Measurements from ENCODE around the gene TRIP12. TPM values are rescaled to one million over a fixed set of nuclear protein-coding genes. Genes with fewer than 3 reads are reported as not detected.

TRIP12 gene
- polyA plus RNA-seq, 2 of the 4 experiments (the other 2 are of a cell fraction): 103 to 151 TPM

DNA sequence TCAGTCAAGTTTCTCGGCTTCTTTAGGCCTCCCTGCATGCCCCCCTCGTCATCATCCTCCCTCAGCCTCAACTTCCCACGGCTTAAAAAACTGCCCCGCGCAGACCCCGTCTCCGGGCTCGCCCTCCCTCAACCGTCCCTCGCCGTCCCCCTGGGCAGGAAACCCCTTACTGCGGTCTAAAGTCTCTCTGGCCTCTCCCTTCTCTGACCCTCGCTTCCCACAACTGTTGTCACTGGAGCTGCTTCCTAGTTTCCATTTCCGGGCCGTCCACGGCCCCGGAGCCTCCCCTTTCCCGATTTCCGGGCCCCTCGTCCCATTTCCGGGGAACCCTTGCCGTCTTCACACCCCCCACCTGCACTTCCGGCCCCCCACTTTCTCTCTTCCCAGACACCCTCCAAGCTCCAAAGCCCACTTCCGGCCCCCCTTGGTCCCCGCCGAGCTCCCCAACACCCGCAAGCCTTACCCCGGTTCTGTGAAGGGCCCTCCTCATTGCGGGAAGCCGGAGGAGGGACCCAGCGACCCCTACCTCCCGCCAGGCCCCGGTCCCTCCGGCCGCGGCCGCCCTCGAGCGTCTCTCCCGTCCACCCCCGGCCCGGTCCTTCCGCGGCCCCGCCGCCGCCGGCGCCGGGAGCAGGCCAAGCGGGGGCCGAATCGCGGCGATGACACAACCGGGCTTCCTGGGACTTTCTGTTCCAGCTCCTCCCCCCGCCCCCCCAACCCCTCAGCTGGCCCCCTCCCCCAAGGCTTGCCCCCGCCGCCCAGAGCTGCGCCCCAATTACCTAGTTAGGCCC is 513 bp downstream of the TRIP12 start:
- no peak for FAIRE-seq
- CTCF ChIA-PET: interaction anchor here (0.6 to 1.0 kb wide), 3 partner anchors 17 to 373 kb away, joined by 3 read pairs; no protein-coding TSS in a partner anchor
- 3% methylated on average over 26 of the region's 60 CpGs for WGBS (ENCODE audit: missing lambda C conversion rate)

DNA sequence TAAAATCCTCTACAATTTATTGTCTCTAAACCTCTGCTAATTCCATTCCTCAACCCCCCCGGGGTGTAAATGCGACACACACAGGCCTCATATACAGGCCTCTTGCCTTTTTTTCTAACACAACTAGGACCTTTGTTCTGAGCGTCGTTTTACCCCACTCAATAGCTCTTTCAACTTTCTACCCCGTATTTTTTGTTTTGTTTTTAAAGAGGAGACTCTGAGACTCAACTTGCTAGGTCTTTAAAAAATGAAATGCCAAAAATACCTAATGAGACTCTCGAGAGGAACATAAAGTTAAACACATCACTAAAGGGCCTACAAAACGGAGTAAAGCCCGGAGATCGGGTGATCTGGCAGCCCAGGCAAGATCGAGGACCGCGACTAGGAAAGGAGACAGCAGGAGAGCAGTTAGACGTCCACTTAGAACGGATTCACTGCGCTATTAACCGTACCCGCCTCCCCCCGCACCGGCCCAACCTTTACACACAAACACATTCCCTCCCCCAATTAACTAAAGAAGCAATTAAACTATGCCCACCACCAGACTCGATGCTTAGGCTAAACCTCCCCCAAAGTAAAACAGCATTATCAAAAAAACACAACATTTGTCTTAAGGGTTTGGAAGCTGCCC is 1.7 kb downstream of the TRIP12 start:
- Histone ChIP-seq H3K9me3 (no peaks in the 10 kb centered on the region), H3K4me1 (peaks cover 11% of the 10 kb centered on the region; the same call in 2 of the 3 replicates), H3K4me3 (peak overlapping the region; percentile 97), H3K4me2 (peak overlapping the region; percentile 91), H3K27ac (peak overlapping the region; percentile 99 to 100)
- 19% methylated on average over 20 of the region's 20 CpGs for WGBS (ENCODE audit: missing lambda C conversion rate)
- CTCF ChIA-PET: interaction anchor here (0.6 to 2.1 kb wide), 2 partner anchors 9 to 18 kb away, joined by 6 to 7 read pairs; no protein-coding TSS in a partner anchor
- ATAC-seq (no peak), FAIRE-seq (no peak), DNase-seq (ENCODE audit: low read depth in 1 of 2, low spot score in 1 of 2) (no peak)
- TF ChIP-seq, protein P1, sequence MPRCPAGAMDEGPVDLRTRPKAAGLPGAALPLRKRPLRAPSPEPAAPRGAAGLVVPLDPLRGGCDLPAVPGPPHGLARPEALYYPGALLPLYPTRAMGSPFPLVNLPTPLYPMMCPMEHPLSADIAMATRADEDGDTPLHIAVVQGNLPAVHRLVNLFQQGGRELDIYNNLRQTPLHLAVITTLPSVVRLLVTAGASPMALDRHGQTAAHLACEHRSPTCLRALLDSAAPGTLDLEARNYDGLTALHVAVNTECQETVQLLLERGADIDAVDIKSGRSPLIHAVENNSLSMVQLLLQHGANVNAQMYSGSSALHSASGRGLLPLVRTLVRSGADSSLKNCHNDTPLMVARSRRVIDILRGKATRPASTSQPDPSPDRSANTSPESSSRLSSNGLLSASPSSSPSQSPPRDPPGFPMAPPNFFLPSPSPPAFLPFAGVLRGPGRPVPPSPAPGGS (IDR thresholded peaks at IDR 0.05): no peak
- TF ChIP-seq JUN (IDR thresholded peaks at IDR 0.05) (no peak), HOXA7 (CRISPR knock-in tag; IDR thresholded peaks at IDR 0.05) (no peak), HOXB13 (CRISPR knock-in tag; IDR thresholded peaks at IDR 0.05; ENCODE audit: low read depth) (no peak), RARB (CRISPR knock-in tag; IDR thresholded peaks at IDR 0.05) (no peak), FOSL2 (IDR thresholded peaks at IDR 0.05) (no peak), FOSL2 (CRISPR knock-in tag; IDR thresholded peaks at IDR 0.05) (no peak), BHLHE40 (IDR thresholded peaks at IDR 0.05; ENCODE audit: low read depth, low read length) (no peak), EHF (CRISPR knock-in tag; IDR thresholded peaks at IDR 0.05) (no peak), POLR2A (IDR thresholded peaks at IDR 0.05; ENCODE audit: low read length) (no peak), ZSCAN20 (CRISPR knock-in tag; IDR thresholded peaks at IDR 0.05) (no peak)
- TF ChIP-seq, protein P2, sequence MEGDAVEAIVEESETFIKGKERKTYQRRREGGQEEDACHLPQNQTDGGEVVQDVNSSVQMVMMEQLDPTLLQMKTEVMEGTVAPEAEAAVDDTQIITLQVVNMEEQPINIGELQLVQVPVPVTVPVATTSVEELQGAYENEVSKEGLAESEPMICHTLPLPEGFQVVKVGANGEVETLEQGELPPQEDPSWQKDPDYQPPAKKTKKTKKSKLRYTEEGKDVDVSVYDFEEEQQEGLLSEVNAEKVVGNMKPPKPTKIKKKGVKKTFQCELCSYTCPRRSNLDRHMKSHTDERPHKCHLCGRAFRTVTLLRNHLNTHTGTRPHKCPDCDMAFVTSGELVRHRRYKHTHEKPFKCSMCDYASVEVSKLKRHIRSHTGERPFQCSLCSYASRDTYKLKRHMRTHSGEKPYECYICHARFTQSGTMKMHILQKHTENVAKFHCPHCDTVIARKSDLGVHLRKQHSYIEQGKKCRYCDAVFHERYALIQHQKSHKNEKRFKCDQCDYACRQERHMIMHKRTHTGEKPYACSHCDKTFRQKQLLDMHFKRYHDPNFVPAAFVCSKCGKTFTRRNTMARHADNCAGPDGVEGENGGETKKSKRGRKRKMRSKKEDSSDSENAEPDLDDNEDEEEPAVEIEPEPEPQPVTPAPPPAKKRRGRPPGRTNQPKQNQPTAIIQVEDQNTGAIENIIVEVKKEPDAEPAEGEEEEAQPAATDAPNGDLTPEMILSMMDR (IDR thresholded peaks at IDR 0.05): no peak
- POLR2A ChIA-PET: interaction anchor here (0.7 kb wide), 1 partner anchor 489 kb away, joined by 3 read pairs; no protein-coding TSS in a partner anchor

More for the DNA sequence above, 513 bp downstream of the TRIP12 start:
- Histone ChIP-seq H3K4me3 (peak overlapping the region; percentile 97), H3K27ac (peak overlapping the region; percentile 99 to 100), H3K4me2 (peak overlapping the region; percentile 91), H3K9me3 (no peaks in the 10 kb centered on the region), H3K4me1 (peaks cover 11% of the 10 kb centered on the region; the same call in 2 of the 3 replicates)
- POLR2A ChIA-PET: interaction anchor here (0.6 to 0.9 kb wide), 4 partner anchors 10 to 120 kb away, joined by 3 to 6 read pairs (median 4); no protein-coding TSS in a partner anchor
- TF ChIP-seq, protein P3, sequence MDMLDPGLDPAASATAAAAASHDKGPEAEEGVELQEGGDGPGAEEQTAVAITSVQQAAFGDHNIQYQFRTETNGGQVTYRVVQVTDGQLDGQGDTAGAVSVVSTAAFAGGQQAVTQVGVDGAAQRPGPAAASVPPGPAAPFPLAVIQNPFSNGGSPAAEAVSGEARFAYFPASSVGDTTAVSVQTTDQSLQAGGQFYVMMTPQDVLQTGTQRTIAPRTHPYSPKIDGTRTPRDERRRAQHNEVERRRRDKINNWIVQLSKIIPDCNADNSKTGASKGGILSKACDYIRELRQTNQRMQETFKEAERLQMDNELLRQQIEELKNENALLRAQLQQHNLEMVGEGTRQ (IDR thresholded peaks at IDR 0.05): no peak
- TF ChIP-seq, protein P4, sequence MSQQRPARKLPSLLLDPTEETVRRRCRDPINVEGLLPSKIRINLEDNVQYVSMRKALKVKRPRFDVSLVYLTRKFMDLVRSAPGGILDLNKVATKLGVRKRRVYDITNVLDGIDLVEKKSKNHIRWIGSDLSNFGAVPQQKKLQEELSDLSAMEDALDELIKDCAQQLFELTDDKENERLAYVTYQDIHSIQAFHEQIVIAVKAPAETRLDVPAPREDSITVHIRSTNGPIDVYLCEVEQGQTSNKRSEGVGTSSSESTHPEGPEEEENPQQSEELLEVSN (IDR thresholded peaks at IDR 0.05; ENCODE audit: borderline replicate concordance, low read depth): 0 out of 2 replicates have a peak, but pooled peaks have one; percentile 11
- peak; percentile 39; the same call in 1 of the 2 replicates for TF ChIP-seq PHF8 (IDR thresholded peaks at IDR 0.05; ENCODE audit: borderline replicate concordance, low read depth)
- TF ChIP-seq, protein P5, sequence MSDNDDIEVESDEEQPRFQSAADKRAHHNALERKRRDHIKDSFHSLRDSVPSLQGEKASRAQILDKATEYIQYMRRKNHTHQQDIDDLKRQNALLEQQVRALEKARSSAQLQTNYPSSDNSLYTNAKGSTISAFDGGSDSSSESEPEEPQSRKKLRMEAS (IDR thresholded peaks at IDR 0.05): 0 out of 2 replicates have a peak, but pooled peaks have one; percentile 13
- DNase-seq (ENCODE audit: low read depth in 1 of 2, low spot score in 1 of 2) (peak; percentile 51 to 62), ATAC-seq (peak; percentile 54 to 67)
